HG02588 (cell line): ENCODE data around the gene KCNG3.
"Not testable (repeated sequence)": the region's sequence is repeated elsewhere in the genome, so short reads cannot be mapped to it uniquely, and the experiment has no call there.

ENCODE experiments used
- ATAC-seq: cut with Tn5 transposase; IDR thresholded peaks from one replicate; pipeline ENCODE4 v1.9.1; 2021; ENCODE audit warnings: mild to moderate bottlenecking, moderate library complexity; ENCODE audit not compliant: unreplicated experiment

KCNG3 gene

DNA sequence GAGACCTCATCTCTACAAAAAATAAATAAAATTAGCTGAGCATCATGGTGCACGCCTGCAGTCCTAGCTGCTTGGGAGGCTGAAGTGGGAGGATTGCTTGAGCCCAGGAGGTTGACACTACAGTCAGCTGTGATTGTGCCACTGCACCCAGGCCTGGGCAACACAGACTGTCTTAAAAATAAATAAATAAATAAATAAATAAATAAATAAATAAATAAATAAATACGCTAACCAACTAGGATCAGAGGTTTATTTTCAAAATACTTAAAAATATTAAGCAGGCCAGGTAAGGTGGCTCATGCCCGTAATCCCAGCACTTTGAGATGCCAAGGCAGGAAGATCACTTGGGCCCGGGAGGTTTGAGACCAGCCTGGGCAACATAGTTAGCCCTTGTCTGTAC is 63.6 kb downstream of the KCNG3 start:
- no peak for ATAC-seq

DNA sequence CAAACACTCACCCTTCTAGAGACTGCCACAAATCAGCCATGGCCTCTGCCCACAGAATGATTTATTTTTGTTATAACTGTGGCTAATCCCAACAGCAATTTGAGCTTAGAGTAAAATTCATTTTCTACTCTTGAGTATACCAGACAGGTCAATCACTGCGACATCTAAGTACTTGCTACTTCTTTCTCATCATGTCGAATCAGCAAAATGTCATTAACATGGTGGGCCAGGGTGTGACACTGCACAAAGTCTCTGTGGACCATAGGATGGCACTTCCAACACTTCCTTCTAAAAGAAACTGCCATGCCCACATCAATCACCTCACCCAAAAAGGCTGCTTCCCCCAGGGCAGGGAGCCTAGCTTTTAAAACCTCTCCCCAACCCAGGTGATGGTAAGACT is 64.4 kb downstream of the KCNG3 start:
- ATAC-seq = no peak

DNA sequence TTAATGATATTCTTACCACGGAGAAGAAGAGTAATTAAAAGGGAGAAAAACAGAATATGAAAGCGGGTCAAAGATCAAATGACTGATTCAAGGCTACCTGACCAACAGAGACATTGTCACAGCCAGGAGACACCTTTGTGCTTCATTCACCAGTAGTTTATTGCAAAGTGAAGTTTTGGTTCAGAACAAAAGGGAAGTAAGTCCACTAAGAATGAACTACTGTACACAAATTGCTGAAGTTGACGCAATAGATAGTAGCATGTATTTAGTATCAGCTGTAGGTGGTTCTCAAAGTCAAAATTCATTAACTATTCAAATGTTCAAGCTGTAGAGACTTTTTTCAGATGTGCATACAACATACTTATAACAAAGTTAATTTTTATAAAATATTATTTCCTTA is 68.1 kb downstream of the KCNG3 start:
- ATAC-seq = no peak

DNA sequence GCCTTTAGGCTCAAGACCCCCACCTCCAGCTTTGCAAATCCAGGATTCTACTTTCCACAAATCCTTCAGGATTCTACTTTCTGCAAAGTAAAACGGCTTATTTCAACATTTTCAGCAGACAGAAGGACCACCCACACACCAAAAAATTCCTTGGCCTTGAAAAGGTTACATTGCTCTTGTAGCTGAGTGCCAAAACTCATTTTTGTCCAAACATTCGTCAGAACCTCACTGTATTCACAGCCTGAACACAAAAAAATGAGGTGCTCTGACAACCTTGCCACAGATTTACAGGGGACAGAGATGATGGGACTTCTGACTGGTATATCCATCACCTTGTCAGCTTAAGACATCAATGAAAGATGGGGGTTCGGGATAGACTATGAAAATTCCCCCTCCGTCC is 69.7 kb downstream of the KCNG3 start:
- ATAC-seq = no peak

DNA sequence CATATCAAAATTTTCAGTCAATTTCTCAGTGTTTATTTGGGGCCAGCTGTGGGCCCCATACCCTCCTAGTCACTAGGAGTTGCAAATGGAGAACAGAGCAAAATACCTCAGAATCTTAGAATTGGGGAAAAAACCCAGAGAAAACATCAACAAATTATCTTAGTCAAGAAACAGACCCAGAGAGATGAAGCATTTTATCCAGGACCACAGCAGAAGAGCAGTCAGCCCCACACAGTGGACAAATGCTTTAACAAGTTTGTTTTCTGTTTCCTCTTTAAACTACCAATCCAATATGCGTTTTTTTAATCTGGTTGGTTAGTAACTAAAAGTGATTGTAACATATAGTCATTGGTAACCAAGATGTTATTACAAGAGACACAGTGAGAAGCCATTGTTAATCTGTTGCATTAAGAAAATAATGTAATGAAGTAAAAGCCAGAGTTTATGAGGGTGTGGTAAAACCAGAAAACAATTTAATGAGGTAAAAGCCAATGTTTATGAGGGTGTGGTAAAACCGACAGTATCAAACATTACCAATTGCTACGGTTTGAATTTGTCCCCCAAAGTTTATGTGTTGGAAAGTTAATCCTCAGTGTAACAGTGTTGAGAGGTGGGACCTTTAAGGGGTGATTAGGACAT is 72.1 kb downstream of the KCNG3 start:
- no peak for ATAC-seq

DNA sequence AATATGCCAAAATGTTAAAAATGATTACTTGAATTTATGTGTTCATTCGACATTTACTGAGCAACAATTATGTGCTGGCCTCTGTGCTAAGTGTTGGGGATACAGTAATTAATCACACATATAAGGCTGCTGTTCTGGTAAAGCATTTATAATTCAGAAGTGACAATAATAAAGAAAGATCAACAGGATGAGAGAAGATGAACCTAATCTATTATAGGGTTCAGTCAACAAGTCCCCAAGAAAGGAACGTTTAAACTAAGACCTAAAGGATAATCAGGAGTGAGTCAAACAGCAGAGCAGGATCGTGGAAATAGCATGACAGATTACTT is 72.7 kb downstream of the KCNG3 start:
- ATAC-seq = no peak

DNA sequence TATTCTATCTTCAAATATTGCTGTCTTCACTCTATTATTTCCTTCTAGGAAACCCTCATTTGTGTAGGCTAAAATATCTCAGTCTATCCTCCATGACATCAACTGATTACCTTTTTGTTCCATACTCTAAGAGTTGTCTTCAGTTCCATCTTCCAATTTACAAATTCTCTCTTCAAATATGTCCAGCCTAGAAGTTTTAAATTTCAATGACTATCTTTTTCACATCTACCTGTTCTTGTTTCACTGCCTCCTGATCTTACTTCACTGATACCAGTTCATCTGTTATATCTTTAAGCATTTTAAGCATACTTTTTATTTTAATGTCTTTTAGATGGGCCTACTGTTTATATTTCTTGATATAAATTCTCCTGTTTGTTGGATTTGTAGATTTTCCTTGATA is 79.1 kb downstream of the KCNG3 start:
- no peak for ATAC-seq

DNA sequence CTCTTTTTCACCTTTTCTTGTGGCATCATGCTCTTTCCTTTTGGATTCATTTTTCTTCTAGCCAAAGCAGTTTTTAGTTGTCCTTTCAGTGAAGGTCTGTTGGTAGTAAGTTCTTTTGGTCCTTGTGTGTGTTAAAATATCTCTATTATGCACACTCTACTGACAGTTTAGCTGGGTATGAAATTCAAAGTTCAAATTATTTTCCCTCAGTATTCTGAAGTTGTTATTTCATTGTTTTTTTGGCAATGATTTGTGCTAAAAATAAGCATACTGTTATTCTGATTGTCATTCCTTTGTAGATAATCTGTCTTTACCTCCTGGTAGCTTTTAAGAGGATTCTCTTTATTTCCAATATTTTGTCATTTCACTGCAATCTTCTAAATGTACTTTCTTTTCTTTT is 79.6 kb downstream of the KCNG3 start:
- no peak for ATAC-seq

DNA sequence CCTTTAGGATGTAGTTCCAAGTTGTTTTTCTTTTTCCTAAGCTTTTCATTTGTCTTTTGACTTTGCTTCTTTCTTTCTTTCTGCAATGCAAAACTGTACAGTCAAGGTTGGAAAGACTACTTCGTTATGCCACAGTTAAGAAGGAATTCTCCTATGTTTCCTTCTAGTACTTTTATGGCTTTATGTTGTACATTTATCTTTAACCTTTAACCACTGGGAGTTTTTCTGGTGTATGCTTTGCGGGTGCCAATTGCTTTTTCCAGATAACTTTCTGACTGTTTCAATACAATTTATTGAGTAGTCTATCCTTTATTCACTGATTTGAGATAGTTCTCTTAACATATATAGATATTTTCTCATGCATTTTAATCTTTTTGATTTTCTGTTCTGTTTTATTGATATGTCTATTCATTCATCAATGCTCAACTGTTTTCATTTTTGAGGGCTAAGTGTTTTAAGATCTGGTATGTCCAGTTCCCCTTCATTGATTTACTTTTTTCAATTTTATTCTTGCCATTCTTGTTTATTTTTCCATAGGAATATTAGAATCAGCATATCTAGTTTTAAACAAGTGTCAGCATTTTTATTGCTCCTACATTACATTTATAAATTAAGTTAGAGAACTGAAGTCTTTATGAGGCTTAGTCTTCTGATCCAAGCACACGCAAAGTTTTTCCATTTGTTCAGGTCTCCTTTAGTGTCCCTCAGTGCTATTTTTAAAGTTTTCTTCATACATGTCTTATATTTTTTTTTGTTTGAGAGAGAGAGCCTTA is 82.9 kb downstream of the KCNG3 start:
- ATAC-seq = no peak

DNA sequence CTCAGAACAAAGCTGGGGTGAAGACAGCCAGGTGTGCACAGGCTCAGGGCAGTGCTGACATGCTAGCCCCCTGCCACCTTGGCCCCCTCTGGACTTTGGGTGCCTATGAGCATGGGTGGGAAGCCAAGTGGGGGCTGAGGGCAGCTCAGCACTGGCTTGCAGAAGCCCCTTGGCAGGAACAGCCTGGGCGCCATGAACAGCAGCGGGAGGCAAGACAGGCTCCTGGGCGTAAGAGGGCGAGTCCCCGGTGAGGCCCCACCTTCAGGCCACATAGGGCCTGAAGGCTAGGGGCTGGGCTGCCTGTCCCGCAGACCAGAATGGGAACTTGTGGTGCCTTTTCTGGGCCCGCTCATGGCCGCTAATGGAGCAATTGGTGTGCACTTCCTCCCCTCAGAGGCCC is 85.8 kb downstream of the KCNG3 start:
- no peak for ATAC-seq

DNA sequence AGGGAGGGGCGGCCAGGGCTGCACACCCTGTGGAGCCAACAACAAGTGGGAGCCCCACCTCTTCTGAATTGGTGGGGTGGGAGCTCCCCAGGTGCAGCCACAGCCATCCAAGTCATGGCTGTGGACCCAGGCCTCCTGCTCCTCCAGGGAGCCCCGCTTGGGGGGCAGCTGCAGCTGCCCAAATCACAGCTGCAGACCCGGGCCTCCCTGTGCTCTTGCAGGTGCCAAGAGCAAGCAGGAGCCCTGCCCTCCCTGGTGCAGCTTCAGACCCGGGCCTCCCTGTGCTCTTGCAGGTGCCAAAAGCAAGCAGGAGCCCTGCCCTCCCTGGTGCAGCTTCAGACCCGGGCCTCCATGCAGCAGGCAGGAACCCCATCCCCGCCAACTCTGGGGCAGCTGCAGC is 86.3 kb downstream of the KCNG3 start:
- ATAC-seq = no peak

DNA sequence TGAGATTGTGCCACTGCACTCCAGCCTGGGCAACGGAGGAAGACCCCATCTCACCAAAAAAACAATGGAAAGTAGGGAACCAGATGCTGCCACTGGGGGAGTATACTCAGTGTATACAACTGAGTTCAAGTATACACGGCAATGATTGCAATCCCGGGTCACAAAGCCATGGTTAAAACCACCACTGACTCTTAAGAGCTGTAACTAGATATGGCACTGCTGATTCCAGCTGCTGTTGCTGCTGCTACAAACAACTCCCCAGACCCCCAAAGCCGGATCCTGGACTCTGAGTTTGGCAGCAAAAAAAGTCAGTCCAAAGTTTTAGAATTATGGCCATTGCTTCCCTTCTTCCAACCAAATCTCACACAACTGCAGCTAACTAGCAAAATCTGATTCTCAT is 89.1 kb downstream of the KCNG3 start:
- ATAC-seq = no peak

DNA sequence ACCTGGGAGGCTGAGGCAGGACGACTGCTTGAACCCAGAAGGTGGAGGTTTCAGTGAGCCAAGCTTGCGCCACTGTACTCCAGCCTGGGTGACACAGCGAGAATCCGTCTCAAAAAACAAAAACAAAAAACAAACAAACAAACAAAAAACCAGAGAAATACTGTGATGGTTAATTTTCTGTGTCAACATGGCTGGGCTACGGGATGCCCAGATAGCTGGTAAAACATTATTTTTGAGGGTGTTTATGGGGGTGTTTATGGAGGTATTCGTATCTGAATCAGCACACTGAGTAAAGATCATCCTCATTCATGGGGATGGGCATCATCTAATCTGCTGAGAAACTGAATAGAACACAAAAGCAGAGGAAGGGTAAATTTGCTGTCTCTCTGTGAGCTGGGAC is 92.0 kb downstream of the KCNG3 start:
- no peak for ATAC-seq

DNA sequence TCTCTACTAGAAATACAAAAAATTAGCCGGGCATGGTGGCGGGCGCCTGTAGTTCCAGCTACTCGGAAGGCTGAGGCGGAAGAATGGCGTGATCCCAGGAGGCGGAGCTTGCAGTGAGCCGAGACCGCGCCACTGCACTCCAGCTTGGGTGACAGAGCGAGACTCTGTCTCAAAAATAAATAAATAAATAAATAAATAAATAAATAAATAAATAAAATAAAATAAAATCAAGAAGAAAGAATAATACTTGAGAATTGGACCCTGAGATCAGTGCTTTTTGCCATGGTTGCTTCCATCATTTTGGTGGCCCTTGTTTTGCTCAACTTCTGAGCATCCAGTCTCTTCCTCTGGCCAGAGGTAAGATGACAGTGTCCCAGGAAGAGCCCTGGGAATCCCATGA is 95.7 kb downstream of the KCNG3 start:
- ATAC-seq = not testable (repeated sequence)

DNA sequence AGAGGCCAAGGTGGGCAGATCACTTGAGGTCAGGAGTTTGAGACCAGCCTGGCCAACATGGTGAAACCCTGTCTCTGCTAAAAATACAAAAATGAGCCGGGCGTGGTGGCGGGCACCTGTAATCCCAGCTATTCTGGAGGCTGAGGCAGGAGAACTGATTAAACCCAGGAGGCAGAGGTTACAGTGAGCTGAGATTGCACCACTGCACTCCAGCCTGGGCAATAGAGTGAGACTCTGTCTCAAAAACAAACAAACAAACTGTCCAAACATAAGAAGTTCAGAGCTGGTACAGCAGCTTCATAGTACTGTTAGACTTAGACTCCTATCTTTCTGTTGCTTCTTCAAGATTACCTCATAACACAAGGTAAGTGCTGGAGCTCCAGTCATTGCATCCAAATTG is 100.5 kb downstream of the KCNG3 start:
- not testable (repeated sequence) for ATAC-seq

DNA sequence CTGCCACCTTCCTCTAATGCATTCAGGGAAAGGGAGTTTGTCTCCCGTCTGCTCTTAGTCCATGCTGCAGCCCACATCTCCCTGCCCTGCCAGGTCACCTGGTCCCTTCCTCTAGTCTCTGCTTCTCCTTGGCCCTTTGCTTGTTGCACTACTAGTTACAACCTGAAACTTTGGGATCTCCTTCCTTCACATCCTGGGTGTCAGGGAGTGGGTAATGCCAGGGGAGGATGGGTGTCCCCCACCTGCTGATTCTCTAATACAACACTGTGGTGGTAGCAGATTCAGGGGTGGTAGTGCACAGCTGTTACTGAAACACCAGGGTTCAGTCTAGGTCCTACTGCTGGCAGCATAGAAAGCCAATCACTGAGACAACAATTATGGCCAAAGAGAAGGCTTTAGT is 101.6 kb downstream of the KCNG3 start:
- ATAC-seq = no peak
